GM18861 (cell line): Measurements from ENCODE around the gene B3GNT7.
"Not testable (repeated sequence)": the region's sequence is repeated elsewhere in the genome, so short reads cannot be mapped to it uniquely, and the experiment has no call there.

ENCODE experiments used
- ATAC-seq: cut with Tn5 transposase; IDR thresholded peaks from one replicate; pipeline ENCODE4 v1.9.1; 2021; ENCODE audit not compliant: unreplicated experiment

The B3GNT7 gene, protein sequence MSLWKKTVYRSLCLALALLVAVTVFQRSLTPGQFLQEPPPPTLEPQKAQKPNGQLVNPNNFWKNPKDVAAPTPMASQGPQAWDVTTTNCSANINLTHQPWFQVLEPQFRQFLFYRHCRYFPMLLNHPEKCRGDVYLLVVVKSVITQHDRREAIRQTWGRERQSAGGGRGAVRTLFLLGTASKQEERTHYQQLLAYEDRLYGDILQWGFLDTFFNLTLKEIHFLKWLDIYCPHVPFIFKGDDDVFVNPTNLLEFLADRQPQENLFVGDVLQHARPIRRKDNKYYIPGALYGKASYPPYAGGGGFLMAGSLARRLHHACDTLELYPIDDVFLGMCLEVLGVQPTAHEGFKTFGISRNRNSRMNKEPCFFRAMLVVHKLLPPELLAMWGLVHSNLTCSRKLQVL

DNA sequence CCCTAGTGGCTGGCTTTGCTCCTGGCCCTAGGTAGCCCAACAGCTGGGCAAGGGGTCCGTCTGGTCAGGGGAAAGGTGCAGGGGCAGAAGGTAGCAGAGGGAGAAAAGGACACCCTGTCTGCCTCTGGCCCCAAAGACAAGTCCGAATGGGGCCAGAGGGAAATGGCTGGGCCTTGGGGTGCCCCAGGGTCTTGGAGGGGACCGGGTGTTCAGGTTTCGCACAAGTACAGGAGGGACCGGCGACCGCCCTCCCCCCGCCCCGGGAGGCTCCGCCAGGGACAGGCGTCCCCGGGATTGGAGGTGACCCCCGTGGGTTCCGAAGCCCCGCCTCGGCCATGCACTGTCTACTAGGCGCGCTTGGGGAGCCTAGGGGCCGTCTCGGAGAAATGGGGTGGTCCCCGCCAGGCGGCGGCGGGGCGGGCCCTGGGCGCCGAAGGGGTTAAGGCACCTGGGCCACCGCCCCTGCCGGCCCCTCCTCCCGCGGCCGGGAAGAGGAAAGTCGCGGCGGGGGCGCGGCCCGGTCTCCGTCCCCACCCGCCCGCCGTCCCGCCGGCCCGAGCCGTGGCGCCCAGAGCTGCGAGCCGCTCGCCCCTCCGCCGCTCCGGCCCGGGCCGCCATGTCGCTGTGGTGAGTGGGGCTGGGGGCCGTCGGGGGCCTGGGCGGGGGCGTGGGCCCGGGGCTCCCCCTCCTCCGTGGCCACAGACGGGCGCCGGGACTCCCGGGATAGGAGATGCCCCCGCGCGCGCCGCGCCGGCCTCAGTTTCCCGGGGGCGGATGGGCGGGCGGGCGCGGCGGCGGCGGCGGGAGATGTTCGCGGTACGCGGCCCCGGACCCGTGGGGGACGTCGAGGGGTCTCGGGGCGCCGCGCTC, at the start of gene B3GNT7:
B3GNT7 (plus strand) TSS at position 523 of the 870 bp plus-strand sequence; CDS start at position 617, 94 bp downstream.
- no peak for ATAC-seq

DNA sequence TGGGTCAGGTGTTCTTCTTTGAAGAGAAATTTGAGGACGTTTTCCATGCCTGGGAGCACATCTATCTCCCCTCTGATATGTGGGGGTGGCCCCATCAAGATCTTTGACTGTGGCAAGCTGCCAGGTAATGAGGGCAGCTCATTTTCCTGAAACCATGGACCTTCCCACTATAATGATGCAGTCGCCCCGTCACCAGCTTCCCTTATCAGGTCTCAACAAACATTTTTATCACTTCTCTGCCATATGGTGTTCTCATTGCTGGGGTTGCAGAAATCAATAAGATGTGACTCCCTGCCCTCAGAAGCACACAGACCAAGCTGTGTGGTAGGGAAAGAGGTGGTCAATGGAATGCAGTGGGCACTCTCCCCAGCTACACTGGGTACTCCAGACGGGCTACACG, 48.4 kb upstream of the B3GNT7 start:
- no peak for ATAC-seq

DNA sequence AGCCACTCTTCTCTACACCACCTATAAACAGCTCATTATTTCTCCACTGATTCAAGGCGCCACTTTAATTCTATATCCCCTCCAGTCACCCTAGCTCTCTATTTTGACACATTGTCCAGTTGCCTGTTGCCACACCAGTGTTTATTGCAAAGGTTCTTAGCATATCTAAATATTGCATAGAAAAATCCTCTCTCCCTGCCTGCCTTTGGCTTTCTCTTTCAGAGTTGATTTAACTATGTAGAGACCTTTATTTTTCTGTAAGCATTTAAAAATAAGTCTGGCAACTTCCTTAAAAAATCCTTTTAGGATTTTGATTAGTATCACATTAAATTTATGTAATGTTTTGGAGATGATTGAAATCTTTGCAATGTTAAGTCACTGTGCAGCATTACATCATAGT, 47.9 kb upstream of the B3GNT7 start:
- no peak for ATAC-seq

DNA sequence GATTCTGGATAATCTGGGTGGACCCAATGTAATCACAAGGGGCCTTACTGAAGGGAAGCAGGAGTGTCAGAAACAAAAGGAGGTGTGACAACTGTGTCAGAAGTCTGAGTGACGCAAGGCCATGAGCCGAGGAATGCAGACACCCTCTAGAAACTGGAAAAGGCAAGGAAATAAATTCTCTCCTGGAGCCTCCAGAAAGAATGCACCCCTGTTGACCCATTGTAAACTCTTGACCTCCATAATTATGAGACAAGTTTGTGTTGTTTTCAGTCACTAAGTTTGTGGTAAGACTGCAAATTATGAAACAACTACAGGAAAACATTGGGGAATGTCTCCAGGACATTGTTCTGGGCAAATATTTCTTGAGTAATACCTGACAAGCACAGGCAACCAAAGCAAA, 47.3 kb upstream of the B3GNT7 start:
- no peak for ATAC-seq

DNA sequence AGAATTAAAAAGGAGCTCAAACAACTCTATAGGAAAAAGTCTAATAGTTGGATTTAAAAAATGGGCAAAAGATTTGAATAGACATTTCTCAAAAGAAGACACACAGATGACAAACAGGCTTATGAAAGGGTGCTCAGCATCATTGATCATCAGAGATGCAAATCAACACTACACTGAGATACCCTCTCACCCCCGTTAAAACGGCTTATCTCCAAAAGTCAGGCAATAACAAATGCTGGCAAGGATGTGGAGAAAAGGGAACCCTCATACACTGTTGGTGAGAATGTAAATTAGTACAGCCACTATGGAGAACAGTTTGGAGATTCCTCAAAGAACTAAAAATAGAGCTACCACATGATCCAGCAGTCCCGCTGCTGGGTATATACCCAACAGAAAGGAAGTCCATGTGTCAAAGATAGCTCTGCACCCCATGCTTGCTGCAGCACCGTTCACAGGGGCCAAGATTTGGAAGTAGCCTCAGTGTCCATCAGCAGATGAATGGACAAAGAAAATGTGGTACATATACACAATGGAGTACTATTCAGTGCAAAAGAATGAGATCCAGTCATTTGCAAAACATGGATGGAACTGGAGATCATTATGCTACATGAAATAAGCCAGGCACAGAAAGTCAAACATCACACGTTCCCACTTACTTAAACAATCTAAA, 46.7 kb upstream of the B3GNT7 start:
- ATAC-seq = no peak

DNA sequence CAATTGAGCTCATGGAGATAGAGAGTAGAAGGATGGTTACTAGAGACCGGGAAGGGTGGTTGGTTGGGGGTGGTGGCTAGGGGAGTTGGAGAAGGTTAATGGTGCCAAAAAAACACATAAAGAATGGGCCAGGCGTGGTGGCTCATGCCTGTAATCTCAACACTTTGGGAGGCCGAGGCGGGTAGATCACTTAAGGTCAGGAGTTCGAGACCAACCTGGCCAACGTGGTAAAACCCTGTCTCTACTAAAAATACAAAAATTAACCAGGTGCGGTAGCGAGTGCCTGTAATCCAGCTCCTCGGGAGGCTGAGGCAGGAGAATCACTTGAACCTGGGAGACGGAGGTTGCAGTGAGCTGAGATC, 46.2 kb upstream of the B3GNT7 start:
- ATAC-seq = not testable (repeated sequence)

DNA sequence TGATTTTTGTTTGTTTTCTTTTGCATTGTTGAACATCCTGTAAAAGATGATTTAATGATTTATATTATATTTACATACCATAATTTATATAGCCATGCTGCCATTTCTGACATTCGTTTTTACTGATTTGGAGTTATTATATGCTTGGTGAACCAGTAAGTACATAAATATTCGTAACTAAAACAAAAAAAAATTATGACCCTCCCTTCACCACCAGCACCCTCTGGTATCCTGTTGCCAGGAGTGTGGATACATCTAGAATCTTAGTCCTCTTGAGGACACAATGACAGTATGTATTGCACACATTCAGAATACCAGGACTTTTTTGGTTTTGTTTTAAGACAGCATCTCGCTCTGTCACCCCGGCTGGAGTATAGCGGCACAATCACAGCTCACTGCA, 43.9 kb upstream of the B3GNT7 start:
- no peak for ATAC-seq

DNA sequence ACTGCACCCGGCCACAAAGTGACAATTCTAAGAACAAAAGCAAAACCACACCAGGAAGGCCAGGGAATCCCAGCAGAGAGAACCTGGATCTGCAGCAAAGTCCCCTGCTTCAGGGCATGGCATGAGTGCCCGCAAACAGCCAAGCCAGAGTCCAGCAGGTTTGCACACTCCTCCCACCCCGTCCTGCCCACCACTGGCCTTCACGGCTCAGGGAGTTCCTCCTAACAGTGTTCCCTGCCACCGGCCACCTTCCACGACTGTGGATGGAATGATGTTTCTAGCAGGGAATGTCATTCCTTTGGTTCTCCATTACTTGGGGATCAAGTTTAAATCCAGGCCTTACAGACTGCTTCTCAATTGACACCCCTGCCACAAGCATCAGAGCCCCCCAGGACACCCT, 42.0 kb upstream of the B3GNT7 start:
- ATAC-seq = no peak

DNA sequence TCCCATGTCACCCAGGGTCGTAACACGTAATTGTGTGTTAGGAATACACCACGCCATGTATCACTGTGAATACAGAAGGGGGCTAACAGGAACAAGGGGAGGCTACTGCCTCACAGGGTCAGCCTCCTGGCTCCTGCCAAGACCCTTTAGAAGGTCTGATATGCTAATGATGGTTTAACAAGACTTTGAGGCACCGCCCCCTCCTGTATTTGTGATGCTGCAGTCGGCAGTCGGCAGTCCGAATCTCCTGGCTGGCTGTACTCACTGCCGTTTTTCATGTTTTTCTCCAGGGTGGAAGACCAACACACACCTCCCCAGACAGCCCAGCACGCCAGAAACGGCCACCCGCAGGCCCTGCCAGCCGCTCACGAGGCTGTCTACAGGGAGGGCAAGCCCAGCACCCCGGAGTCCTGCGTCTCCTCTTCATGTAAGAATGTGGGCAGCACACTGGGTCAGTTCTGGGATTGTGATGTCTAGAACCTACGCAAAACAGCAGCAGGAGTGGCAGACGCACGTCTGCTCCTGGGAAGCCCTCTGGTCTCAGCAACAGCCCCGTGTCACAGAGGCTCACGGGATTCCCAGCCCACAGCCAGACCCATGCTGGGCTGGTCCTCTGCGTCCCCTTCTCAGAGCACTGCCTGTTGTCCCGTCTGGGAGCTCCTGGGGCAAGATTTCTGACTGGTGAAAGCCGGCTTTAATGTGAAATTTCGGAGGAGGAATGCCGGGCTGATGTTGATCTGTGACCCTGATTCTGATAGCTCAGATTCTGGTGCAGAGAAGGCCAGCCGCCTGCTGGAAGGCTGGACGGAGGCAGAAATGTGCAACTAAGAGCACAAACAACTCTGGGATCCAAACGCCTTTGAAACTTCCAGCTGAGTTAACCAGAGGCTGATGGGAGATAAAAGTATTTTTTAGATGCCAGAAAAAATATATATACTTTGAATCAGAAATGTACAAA, 39.7 kb upstream of the B3GNT7 start:
- no peak for ATAC-seq

DNA sequence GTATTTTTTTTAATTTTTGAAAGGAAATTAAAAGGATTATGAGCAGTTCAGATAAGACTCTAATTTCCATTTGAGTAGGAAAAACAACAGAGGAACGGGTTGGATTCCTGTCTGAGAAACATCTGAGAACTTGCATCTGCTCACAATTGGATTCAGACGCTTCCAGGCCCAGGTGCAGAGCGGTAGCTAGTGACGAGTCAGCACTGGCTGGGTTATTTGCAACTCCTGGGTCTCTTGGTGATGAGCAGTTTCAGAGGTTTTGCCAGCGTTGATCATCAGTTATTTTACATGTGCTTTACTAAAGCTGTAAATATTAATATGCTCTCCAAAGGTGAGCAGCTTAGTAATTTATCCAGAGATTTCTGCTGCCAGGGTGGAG, 39.1 kb upstream of the B3GNT7 start:
- ATAC-seq = no peak

DNA sequence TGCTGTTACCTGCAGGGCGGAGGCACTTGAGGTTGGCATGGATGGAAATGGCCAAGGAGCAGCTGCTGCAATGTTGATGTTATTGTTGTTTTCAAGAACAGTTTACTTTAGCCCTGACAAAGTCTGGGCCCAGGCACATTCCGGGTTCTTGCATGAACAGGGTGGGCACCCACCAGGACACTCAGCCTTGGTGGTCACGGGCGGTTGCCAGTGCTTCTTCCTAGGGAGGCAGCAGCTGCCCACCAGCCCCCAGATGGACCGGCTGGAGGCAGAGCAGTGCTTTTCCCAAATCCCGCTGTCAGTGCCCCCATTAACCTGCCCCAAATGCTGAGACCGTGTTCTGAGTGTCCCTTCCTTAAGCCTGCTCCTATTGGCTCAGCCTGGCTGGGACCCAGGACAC, 38.5 kb upstream of the B3GNT7 start:
- ATAC-seq = no peak

DNA sequence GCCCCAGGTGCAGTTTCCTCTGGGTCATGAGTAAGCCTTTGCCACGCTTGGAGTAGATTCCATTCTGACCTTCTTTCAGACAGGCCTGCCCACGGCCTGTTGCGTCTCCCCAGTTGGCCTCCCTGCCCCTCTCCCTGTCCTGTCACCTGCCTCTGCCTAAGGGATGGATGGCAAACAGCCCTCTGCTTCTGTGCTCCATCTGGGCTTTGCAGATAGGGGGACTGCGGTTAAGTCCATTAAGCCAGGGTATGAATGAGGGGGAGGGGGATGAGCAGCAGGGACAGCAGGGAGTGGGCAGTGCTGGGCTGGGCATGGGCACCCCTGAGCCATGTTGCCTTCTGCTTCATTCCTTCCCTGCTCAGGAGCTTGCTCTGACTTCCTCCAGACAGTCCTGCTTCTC, 37.6 kb upstream of the B3GNT7 start:
- ATAC-seq = no peak

DNA sequence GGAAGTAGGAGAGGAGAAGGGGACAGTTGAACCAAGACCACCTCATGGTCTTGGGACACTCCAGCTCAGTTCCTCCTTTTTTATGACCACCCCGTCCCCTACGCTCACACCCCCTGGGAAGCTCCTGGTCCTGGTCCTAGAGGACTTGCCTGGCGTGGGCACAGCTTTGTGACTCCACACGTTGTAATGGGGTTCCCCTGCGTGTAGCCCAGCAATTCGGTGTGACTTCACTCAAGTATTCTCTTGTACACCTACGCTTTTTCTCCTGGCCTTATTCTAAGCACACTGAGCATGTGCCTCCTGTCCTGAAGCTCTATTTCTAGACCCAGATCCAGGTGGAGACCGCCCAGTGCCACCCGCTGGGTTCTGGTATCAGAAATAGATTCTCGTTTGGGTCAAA, 36.1 kb upstream of the B3GNT7 start:
- ATAC-seq = no peak

DNA sequence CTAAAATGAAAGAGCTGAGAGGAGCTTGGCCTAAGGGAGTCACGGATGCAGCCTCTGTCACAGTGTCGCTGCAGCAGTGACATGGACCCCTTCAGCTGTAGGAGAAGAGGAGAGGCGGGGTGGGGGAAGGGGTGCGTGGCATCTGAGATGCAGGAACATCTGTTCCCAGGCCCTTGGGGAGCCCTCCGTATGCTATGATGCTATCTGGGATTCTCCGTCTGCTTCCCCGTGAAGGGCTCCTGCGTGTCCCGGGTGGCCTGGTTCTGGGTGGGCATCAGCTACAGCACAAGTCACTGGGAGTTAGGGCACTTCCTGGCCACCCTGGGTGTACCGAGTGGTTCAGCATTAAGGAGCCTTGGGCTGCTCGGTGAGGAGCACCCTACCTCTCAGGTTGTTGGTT, 35.6 kb upstream of the B3GNT7 start:
- ATAC-seq = no peak

DNA sequence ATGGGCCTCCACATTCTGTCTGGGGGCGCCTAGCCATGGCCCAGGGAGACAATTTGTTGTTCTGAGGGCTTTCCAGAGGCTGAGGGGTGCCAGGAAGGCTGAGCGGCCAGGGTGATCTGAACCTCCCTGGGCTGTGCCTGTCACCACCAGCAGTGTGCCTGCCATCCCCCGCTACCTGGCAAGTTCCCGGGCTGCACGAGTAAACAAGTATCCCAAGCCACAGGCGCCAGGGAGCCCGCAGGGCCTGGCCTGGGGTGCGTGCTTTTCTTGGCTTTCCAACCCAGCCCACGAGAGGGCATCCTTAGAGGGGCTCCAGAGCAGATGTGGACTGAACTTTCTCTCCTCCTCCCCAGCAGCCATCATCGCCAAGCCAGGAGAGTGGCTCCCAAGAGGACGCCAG, 35.1 kb upstream of the B3GNT7 start:
- ATAC-seq = no peak

DNA sequence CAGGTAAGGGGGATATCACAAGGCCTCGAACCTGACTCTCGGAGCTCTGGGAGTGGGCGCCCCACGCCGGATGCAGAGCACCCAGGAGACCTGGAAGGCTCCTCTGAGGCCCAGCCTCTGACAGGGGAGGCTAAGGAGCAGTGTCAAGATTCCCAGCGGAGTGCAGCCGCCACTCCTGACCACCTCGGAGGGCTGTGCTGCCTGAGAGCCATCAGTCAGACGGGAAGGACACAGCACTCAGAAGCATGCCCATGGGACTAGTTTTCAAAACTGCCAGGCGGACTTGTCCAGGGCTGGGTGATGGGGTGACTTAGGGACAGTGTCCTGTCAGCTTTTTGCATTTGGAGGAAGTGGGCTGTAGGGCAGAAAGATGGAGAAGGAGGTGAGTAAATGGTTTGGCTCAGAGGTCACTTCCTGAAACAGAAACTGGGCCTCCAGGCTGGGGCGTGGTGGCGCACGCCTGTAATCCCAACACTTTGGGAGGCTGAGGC, 34.6 kb upstream of the B3GNT7 start:
- ATAC-seq = no peak

DNA sequence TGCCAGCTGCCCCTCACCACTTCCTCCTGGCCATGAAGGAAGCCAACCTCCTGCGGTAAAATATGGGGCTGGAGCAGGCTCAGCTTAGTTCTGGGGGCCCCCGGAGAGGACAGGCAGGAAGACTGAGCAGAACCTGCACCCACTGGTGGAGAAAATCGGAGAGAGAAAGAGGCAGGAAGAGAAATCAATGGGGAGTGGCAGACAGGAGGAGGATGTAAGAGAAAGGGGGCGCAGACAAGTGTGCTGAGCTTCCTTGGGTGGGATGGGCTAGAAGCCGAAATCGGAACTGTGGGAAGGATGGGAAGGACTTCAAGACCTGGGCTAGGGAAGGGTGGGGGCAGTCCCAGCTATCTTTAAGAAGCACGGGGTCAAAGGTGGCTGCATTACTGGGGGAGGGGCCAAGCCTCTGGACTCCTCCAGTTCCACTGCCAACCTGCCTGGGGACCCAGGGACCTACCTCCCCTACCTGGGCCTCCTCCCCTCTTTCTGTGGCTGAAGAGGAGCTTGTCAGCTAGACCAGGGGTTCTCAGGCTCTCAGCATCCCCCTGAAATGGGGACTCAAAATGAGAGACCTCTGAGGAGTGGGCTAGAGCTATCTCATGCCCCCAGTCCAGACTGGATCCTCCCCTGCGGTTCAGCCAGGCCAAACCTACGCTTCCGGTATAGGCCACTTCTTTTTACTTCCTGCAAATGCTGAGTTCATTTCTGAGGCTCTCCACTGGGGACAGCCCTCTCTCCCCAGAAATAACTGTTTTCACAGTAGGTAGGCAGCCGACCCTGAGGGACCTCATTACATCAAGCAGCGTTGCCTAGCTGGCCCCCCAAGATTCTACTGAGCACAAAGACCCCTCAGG, 33.6 kb upstream of the B3GNT7 start:
- ATAC-seq = peak; percentile 93

DNA sequence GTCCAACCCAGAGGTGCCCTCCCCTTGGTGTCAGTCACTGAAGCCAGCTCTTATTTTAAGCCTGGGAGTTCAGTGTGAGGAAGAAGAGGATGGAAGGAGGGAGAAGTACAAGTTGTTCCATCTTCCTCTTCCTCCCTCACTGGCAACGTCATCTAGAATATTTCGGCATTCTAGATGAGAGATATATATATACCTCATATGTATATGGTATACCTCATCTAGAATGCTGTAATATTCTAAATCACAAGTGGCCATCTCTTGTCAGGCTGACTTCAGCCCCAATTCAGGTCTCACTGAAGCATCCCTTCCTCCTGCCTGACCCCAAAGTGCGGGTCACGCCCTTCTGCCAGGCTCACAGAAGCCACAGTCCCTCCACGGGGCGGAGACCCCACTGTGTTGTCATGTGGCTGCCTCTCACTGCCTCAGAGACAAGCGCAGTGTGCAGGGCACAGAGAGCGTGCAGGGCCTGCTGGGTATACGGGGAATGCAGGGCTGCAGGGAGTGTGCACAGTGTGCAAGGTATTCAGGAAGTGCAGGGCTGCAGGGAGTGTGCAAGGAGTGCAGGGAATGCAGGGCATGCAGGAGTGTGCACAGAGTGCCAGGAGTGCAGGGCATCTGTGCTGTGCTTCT, 32.8 kb upstream of the B3GNT7 start:
- peak; percentile 17 for ATAC-seq

DNA sequence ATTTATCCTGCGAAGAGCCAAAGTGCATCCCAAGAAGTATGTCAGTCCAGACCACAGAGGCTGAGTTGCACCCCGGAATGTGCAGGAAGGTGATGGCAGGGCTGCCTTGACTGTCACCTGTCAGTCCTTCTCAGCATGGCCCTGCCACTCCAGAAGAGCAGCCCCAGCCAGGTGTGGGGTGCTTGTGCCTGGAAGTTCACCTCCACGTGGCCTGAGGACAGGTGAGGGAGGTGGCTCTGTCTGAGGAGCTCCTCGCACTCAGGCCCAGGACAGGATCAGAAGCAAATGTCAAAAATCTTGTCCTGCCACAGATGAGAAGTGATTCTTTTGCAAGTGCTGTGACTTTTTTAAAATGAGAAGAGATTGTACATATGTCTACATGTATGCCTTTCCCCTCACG, 31.4 kb upstream of the B3GNT7 start:
- no peak for ATAC-seq
